ENCODE data around the gene SMG6. TPM values are rescaled to one million over a fixed set of nuclear protein-coding genes. Genes with fewer than 3 reads are reported as not detected.
A peak's percentile ranks its signal among the peaks of the same experiment; 100 is the strongest.

Gene SMG6
- total RNA-seq, 1 donor from 2014 or later: 58.7 TPM

- intact Hi-C loops (cut with DNase I): no loop called here
- DNase-seq (ENCODE audit: low spot score): no peak
- peak; percentile 64 for ATAC-seq
Measured at GRCh38 chr17:2138318-2138717, 165.3 kb downstream of the SMG6 start.

- DNase-seq (ENCODE audit: low spot score): no peak
- ATAC-seq: no peak
- intact Hi-C loops (cut with DNase I): no loop called here
Measured at GRCh38 chr17:2137342-2138098, 166.1 kb downstream of the SMG6 start.

GRCh38 chr17:2136241-2136640 lies 167.3 kb downstream of the SMG6 start:
- ATAC-seq: no peak
- DNase-seq (ENCODE audit: low spot score): no peak
- intact Hi-C loops (cut with DNase I): no loop called here

GRCh38 chr17:2128011-2128410 lies 175.6 kb downstream of the SMG6 start:
- DNase-seq (ENCODE audit: low spot score): no peak
- ATAC-seq: no peak
- intact Hi-C loops (cut with DNase I): no loop called here

GRCh38 chr17:2125013-2125535 lies 178.5 kb downstream of the SMG6 start:
- ATAC-seq (no peak), DNase-seq (ENCODE audit: low spot score) (no peak)
- intact Hi-C loops (cut with DNase I): no loop called here

- intact Hi-C loops (cut with DNase I): no loop called here
- ATAC-seq (no peak), DNase-seq (ENCODE audit: low spot score) (no peak)
Measured at GRCh38 chr17:2124391-2124790, 179.2 kb downstream of the SMG6 start.

- DNase-seq (ENCODE audit: low spot score) (no peak), ATAC-seq (peak; percentile 62)
- intact Hi-C loops (cut with DNase I): no loop called here
Measured at GRCh38 chr17:2123375-2124251, 180.0 kb downstream of the SMG6 start.

GRCh38 chr17:2122641-2123302 lies 180.8 kb downstream of the SMG6 start:
- intact Hi-C loops (cut with DNase I): no loop called here
- DNase-seq (ENCODE audit: low spot score) (peak; percentile 70), ATAC-seq (peak; percentile 88)

- ATAC-seq: no peak
- DNase-seq (ENCODE audit: low spot score): no peak
- intact Hi-C loops (cut with DNase I): no loop called here
Measured at GRCh38 chr17:2120586-2121335, 182.8 kb downstream of the SMG6 start.

- ATAC-seq: no peak
- peak; percentile 39 for DNase-seq (ENCODE audit: low spot score)
- intact Hi-C loops (cut with DNase I): no loop called here
Measured at GRCh38 chr17:2113279-2113622, 190.3 kb downstream of the SMG6 start.

GRCh38 chr17:2111691-2112090 lies 191.9 kb downstream of the SMG6 start:
- ATAC-seq (no peak), DNase-seq (ENCODE audit: low spot score) (no peak)
- intact Hi-C loops (cut with DNase I): no loop called here

GRCh38 chr17:2110436-2110835 lies 193.1 kb downstream of the SMG6 start:
- no peak for ATAC-seq
- no peak for DNase-seq (ENCODE audit: low spot score)
- intact Hi-C loops (cut with DNase I): no loop called here

GRCh38 chr17:2108170-2108569 lies 195.4 kb downstream of the SMG6 start:
- intact Hi-C loops (cut with DNase I): no loop called here
- ATAC-seq: peak; percentile 50
- DNase-seq (ENCODE audit: low spot score): peak; percentile 54

GRCh38 chr17:2107506-2107905 lies 196.1 kb downstream of the SMG6 start:
- peak; percentile 88 for ATAC-seq
- DNase-seq (ENCODE audit: low spot score): no peak
- intact Hi-C loops (cut with DNase I): no loop called here

- peak; percentile 5 for ATAC-seq
- DNase-seq (ENCODE audit: low spot score): no peak
- intact Hi-C loops (cut with DNase I): no loop called here
Measured at GRCh38 chr17:2107050-2107449, 196.5 kb downstream of the SMG6 start.

- ATAC-seq (no peak), DNase-seq (ENCODE audit: low spot score) (no peak)
- intact Hi-C loops (cut with DNase I): no loop called here
Measured at GRCh38 chr17:2106308-2106955, 197.2 kb downstream of the SMG6 start.

GRCh38 chr17:2105663-2106062 lies 197.9 kb downstream of the SMG6 start:
- intact Hi-C loops (cut with DNase I): no loop called here
- DNase-seq (ENCODE audit: low spot score): no peak
- ATAC-seq: no peak
